BE2C (cell line): ENCODE measurements around the gene ETFB.

ENCODE experiments used
- DNase-seq: peaks from one replicate; pipeline ENCODE4 v3.0.0-alpha.2; 2020
- H3K27me3 ChIP-seq: fragments of 250-450 bp; sonication (Bioruptor Pico); 2 replicates; pipeline ENCODE4 v1.5.1; 2020; ENCODE audit warnings: mild to moderate bottlenecking
- H3K36me3 ChIP-seq: fragments of 250-450 bp; sonication (Bioruptor Pico); 2 replicates; pipeline ENCODE4 v1.5.1; 2020; ENCODE audit warnings: mild to moderate bottlenecking
- H3K4me1 ChIP-seq: fragments of 250-450 bp; sonication (Bioruptor Pico); 2 replicates; pipeline ENCODE4 v1.5.1; 2020
- H3K4me3 ChIP-seq: 2 replicates; pipeline ENCODE4 v1.5.1; 2011; ENCODE audit warnings: low read depth, low read length
- H3K9me3 ChIP-seq: fragments of 250-450 bp; sonication (Bioruptor Pico); 2 replicates; pipeline ENCODE4 v1.5.1; 2020
- CTCF ChIP-seq: IDR thresholded peaks from 2 replicates; pipeline ENCODE4 v1.5.1; 2012; ENCODE audit warnings: mild to moderate bottlenecking, low read depth, low read length

Gene ETFB

DNA sequence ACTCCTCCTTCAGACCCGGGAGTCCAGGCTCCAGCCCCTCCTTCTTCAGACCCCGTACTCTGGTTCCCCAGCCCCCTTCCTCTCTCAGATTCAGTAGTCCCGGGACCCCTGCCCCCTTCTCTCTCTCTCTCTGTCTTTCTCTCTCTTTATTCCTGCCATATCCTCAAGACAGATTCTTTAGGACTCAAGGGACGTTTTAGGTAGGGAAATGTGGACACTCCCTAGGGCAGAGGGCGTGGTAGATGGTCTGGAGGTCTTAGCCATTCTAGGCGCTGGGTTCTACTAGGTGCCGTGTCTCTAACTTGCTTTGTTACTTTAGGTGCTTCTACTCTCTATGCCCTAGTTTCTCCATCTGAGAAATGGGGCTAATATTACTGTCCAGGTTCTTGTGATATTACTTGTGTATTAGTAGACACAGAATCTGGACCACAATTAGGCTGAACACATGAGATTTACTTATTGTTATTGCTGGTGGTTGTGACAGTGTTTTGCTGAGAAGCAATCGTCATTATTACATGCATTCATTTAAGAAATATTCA lies 25.0 kb upstream of the ETFB start:
- H3K4me1 ChIP-seq: no peaks in the 10 kb centered on the region
- H3K9me3 ChIP-seq: no peaks in the 10 kb centered on the region
- no peak overlapping the region for H3K4me3 ChIP-seq
- TF ChIP-seq CTCF: no peak
- H3K27me3 ChIP-seq: no peaks in the 10 kb centered on the region
- DNase-seq: no peak
- H3K36me3 ChIP-seq: no peaks in the 10 kb centered on the region

DNA sequence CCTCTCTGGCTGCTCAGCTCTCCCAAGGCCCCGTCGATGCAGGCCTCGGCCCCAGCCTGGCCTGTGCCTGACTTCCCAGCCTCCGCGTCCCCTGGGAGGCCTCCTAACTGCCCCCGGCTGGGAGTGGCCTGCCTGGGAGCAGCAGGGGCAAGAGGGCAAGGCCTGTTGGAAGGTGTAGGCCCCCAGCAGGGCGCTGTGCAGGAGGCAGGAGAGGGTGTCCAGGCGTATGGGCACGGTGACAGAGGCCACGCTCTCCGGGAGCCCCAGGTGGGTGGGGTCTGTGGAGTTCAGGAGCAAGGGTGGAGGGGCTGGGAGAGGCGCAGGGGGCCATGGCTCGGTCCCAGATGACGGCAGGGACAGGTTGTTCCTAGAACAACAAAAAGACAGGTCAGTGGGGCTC lies 23.0 kb upstream of the ETFB start:
- H3K9me3 ChIP-seq: no peaks in the 10 kb centered on the region
- no peak for DNase-seq
- no peaks in the 10 kb centered on the region for H3K27me3 ChIP-seq
- no peak for TF ChIP-seq CTCF
- no peak overlapping the region for H3K4me3 ChIP-seq
- H3K36me3 ChIP-seq: no peaks in the 10 kb centered on the region
- H3K4me1 ChIP-seq: no peaks in the 10 kb centered on the region

DNA sequence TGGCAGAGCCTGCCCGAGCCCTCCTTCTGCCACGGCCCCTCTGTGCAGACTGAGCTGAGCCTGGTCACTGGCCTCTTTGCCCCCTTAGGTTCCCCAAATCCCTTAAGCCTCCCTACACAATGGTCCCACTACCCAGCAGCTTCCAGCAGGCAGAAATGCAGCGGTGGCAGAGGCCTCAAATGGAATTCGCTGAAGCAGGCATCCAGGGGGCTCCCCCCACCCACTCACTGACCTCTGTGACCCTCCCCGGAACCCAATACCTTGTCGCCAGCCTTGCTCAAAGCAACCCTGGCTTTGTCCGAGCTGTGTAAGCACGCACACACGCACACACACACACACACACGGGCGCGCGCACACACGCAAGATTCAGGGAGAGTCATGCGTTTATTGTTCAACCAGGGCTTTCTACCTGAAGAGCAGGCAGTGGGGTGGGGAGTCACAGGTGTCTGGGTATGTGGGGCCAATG lies 21.8 kb upstream of the ETFB start, which contains the start of gene LIM2:
LIM2 (minus strand) TSS at position 51 of the 466 bp plus-strand sequence. CDS start 531 bp downstream, outside the sequence.
- no peaks in the 10 kb centered on the region for H3K27me3 ChIP-seq
- no peaks in the 10 kb centered on the region for H3K36me3 ChIP-seq
- no peak within 1 kb of the TSS for H3K4me3 ChIP-seq
- H3K4me1 ChIP-seq: no peaks in the 10 kb centered on the region
- DNase-seq: no peak
- TF ChIP-seq CTCF: no peak
- H3K9me3 ChIP-seq: no peaks in the 10 kb centered on the region

- Histone ChIP-seq H3K27me3 (no peaks in the 10 kb centered on the region), H3K36me3 (no peaks in the 10 kb centered on the region), H3K9me3 (no peaks in the 10 kb centered on the region), H3K4me1 (no peaks in the 10 kb centered on the region), H3K4me3 (no peak overlapping the region)
- no peak for TF ChIP-seq CTCF
- DNase-seq: no peak
These were observed 20.8 kb upstream of the ETFB start for GRCh38 chr19:51386882-51387520.

GRCh38 chr19:51382004-51382403 lies 15.8 kb upstream of the ETFB start:
- no peaks in the 10 kb centered on the region for H3K4me1 ChIP-seq
- H3K36me3 ChIP-seq: no peaks in the 10 kb centered on the region
- H3K9me3 ChIP-seq: no peaks in the 10 kb centered on the region
- no peak overlapping the region for H3K4me3 ChIP-seq
- TF ChIP-seq CTCF: no peak
- no peak for DNase-seq
- H3K27me3 ChIP-seq: no peaks in the 10 kb centered on the region

DNA sequence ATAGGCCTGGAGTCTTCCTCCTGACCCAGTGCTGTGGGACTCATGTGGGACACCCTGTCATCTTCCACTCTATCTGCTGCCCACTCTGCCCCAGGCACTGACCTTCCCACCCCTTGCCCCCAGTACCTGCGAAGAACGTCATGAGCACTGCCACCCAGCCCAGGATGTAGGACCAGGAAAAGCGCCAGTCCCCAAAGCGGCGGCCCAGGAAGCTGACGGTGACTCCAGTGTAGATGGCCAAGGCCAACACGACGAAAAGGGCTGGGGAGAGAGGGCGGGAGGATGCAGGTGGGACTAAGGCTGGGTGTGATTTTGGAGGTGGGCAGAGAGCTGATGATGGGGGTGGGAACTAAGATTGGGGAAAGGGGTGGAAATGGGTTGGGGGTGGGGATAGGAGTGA lies 14.2 kb upstream of the ETFB start:
- no peak overlapping the region for H3K4me3 ChIP-seq
- no peaks in the 10 kb centered on the region for H3K36me3 ChIP-seq
- no peak for DNase-seq
- H3K27me3 ChIP-seq: no peaks in the 10 kb centered on the region
- H3K4me1 ChIP-seq: no peaks in the 10 kb centered on the region
- H3K9me3 ChIP-seq: no peaks in the 10 kb centered on the region
- no peak for TF ChIP-seq CTCF
